ENCODE results near the gene SPOUT1.

DNA sequence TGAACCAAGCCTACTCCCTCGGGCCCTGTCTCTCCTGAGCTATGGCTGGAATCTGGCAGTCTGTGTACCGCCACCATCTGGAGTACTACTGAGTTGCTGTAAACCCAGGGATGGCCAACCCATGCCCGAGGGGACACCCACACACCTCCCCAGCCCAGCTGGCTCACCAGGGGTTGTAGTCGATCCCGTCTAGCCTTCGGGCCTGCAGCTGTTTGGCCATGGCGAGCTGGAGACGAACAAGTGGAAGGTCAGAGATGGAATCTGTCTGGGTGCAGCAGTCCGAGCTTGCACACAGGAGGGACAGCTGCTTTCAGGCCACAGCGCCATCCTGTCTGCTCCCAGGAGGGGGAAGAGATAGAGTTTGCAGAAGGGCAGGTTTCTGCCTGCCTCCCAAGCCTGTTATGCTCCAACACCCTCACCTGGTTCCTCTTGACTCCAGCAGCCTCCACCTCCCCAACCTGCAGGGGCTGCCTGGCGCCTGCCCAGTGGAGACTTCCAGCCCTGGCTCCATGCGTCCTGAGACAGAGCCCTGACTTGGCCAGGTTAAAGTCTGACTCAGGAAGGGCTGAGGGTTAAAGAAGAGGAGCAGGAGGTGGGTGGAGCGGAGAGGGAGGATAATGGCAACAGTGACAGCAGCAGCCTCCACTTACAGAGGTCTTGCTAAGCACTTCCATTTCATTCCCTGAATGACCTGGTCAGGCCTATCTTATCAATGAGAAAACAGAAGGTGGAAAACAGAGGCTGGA lies 15.8 kb upstream of the SPOUT1 start:
- TF ChIP-seq, protein P1, sequence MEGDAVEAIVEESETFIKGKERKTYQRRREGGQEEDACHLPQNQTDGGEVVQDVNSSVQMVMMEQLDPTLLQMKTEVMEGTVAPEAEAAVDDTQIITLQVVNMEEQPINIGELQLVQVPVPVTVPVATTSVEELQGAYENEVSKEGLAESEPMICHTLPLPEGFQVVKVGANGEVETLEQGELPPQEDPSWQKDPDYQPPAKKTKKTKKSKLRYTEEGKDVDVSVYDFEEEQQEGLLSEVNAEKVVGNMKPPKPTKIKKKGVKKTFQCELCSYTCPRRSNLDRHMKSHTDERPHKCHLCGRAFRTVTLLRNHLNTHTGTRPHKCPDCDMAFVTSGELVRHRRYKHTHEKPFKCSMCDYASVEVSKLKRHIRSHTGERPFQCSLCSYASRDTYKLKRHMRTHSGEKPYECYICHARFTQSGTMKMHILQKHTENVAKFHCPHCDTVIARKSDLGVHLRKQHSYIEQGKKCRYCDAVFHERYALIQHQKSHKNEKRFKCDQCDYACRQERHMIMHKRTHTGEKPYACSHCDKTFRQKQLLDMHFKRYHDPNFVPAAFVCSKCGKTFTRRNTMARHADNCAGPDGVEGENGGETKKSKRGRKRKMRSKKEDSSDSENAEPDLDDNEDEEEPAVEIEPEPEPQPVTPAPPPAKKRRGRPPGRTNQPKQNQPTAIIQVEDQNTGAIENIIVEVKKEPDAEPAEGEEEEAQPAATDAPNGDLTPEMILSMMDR (conservative IDR thresholded peaks at IDR 0.05), result no peak
- no peak for TF ChIP-seq ZFX (IDR thresholded peaks at IDR 0.05)
